ENCODE results near the gene PTPRN2. TPM values are rescaled to one million over a fixed set of nuclear protein-coding genes. Genes with fewer than 3 reads are reported as not detected.

Gene PTPRN2
- total and polyA plus RNA-seq, 7 donors, result 3.2 to 7.1 (median 5.5) TPM

DNA sequence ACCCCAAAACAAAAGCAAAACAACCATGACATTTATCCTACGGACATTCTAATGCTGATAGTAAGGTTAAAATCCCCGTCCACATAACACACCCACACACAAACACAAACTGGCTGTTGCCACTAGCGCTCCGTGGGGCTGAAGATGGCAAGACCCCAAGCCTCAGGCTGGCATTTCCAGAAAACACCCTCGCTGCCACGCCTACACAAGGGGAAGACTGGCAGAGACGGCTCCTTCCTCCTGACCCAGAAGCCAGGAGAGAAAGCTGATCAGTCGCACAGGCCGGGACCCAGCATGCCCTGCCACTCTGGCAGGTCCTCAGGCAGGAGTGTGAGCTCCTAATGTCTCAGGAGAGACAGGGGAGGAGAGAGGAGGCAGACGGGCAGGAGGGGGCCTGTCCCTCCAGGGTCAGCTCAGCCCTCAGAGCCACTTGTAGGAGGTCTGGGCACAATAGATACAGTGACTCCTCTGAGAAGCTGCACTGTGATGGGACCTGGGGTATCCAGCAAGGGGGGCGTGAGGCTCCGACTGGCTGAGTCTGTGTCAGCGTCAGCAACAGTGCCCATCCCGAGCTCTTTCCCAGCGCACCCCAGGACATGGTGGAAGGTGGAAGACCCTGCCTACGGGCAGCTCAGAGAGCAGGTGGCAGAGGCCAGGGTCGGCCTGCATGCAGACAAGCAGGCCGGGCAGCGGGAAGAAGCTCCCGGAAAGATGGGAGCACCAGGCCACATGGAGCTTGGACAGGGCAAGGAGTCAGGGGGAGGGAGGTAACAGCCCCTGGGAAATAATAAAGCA lies 326.9 kb downstream of the PTPRN2 start:
- DNase-seq, result no peak
- H3K4me3 ChIP-seq, result no peak overlapping the region
- intact Hi-C loops (cut with DNase I), result no loop called here
- TF ChIP-seq EP300 (IDR thresholded peaks at IDR 0.05), result no peak
- TF ChIP-seq, protein P1, sequence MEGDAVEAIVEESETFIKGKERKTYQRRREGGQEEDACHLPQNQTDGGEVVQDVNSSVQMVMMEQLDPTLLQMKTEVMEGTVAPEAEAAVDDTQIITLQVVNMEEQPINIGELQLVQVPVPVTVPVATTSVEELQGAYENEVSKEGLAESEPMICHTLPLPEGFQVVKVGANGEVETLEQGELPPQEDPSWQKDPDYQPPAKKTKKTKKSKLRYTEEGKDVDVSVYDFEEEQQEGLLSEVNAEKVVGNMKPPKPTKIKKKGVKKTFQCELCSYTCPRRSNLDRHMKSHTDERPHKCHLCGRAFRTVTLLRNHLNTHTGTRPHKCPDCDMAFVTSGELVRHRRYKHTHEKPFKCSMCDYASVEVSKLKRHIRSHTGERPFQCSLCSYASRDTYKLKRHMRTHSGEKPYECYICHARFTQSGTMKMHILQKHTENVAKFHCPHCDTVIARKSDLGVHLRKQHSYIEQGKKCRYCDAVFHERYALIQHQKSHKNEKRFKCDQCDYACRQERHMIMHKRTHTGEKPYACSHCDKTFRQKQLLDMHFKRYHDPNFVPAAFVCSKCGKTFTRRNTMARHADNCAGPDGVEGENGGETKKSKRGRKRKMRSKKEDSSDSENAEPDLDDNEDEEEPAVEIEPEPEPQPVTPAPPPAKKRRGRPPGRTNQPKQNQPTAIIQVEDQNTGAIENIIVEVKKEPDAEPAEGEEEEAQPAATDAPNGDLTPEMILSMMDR (IDR thresholded peaks at IDR 0.05), result no peak
- TF ChIP-seq POLR2A (IDR thresholded peaks at IDR 0.05), result no peak
- no peak for TF ChIP-seq POLR2AphosphoS5 (IDR thresholded peaks at IDR 0.05)
- H3K27ac ChIP-seq, result no peak overlapping the region
- H3K27me3 ChIP-seq, result peaks cover 0 to 6% (median 0%) of the 10 kb centered on the region in 3 donors
- H3K9me3 ChIP-seq, result no peaks in the 10 kb centered on the region
- H3K4me1 ChIP-seq, result no peaks in the 10 kb centered on the region
- 81 to 88% methylated on average over 20 of the region's 20 CpGs for WGBS, 2 donors
- no peaks in the 10 kb centered on the region for H3K36me3 ChIP-seq

DNA sequence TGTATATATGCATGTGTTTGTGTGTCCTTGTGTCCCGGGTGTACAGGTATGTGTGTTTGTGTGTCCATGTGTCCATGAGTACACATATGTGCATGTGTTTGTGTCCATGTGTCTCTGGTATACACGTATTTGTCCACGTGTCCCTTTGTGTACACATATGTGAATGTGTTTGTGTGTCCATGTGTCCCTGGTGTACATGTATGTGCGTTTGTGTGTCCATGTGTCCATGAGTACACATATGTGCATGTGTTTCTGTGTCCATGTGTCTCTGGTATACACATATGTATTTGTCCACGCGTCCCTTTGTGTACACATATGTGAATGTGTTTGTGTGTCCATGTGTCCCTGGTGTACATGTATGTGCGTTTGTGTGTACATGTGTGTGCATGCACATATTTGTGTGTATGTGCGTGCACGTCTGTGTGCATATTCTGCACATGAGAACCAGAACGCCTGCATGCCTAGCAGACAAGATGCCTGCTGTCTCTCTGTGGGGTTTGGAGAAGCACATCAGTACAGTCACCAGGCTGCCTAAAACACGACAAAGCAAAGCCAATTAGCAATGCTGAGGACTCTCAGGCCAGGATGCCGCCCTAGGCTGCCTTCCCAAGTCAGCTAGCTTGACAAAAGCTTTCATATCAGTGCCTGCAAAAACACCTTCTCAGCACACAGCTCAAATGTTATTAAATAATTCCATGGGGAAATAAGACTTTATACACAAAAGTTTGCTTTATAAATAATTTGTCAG lies 327.8 kb downstream of the PTPRN2 start:
- Histone ChIP-seq H3K36me3 (no peaks in the 10 kb centered on the region), H3K27me3 (peaks cover 0 to 6% (median 0%) of the 10 kb centered on the region in 3 donors), H3K4me1 (no peaks in the 10 kb centered on the region), H3K9me3 (no peaks in the 10 kb centered on the region), H3K4me3 (no peak overlapping the region), H3K27ac (no peak overlapping the region)
- no peak for TF ChIP-seq EP300 (IDR thresholded peaks at IDR 0.05)
- TF ChIP-seq POLR2AphosphoS5 (IDR thresholded peaks at IDR 0.05), result no peak
- intact Hi-C loops (cut with DNase I), result no loop called here
- DNase-seq, result no peak
- 88 to 90% methylated on average over 12 of the region's 12 CpGs for WGBS, 2 donors

DNA sequence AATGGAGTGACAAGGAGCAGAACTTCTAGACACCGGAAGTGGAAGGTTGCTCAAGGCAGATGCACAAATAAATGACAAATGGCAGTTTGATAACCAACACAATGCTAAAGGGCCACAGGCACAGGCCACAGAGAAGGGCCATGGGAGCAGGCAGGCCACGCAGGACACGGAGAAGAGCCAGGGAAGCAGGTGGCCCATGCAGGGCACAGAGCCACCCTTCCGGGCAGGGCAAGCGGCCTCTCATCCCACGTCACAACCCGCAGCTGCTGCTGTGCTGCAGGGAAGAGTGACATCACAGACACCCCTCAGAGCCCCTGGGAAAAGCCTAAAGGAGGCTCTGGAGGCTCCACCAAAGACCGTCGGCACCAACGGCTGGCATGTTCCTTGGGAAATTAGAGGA lies 328.5 kb downstream of the PTPRN2 start:
- Histone ChIP-seq H3K27ac (no peak overlapping the region), H3K4me3 (no peak overlapping the region), H3K4me1 (no peaks in the 10 kb centered on the region), H3K27me3 (peaks cover 0 to 6% (median 0%) of the 10 kb centered on the region in 3 donors), H3K9me3 (no peaks in the 10 kb centered on the region), H3K36me3 (no peaks in the 10 kb centered on the region)
- 84 to 95% methylated on average over 10 of the region's 10 CpGs for WGBS, 2 donors
- intact Hi-C loops (cut with DNase I), result no loop called here
- DNase-seq, result no peak
- TF ChIP-seq, protein P1 (IDR thresholded peaks at IDR 0.05), result no peak
- TF ChIP-seq EP300 (IDR thresholded peaks at IDR 0.05) (no peak), POLR2AphosphoS5 (IDR thresholded peaks at IDR 0.05) (no peak), POLR2A (IDR thresholded peaks at IDR 0.05) (no peak)

DNA sequence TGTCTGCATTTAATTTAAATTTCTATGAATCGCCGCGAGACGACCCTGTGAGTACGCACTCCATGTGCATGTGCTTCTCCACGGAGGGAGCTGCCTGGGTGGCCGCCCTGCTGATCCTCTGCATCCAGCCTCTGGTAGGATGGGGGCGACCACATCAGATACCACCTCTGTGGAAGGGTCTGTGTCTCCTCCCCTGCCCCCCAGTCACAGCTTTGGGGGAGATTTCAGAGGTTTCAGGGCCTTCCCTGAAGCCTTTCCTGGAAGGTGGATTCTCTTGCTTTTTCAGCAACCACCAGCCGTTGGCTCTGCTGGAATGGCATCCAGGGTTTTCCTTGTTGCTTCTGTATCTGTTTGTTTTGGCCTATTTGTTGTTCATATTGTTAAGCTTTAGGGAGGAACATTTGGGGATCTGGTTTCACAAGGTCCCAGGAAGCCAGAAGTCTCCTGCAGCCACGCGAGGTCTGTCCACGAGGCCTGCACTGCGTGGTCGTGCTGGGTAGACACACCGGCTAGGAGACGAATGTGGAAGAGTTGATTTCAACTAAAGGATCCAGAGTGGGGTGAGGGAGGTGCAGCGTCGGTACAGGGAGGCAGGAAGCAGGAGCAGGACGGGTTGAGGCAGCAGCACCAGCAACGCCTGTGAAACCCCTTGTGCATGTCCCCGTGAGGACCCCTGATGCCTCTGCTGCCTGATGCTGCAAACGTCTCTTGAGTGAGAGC lies 329.1 kb downstream of the PTPRN2 start:
- DNase-seq, result no peak
- Histone ChIP-seq H3K36me3 (no peaks in the 10 kb centered on the region), H3K27me3 (peaks cover 0 to 6% (median 0%) of the 10 kb centered on the region in 3 donors), H3K9me3 (no peaks in the 10 kb centered on the region), H3K4me3 (no peak overlapping the region), H3K4me1 (no peaks in the 10 kb centered on the region), H3K27ac (no peak overlapping the region)
- intact Hi-C loops (cut with DNase I), result no loop called here
- WGBS, 2 donors, result 91% methylated on average over 22 of the region's 22 CpGs
- TF ChIP-seq, protein P1 (IDR thresholded peaks at IDR 0.05), result no peak

Measured in sigmoid colon (tissue), 7 donors.